Vagina (tissue), 2 donors: ENCODE results near the gene GNE.

Experiments used
- POLR2A ChIP-seq, 2 donors: fragments of 450-650 bp; IDR thresholded peaks; one replicate each; pipeline ENCODE4 v1.6.1; 2017; ENCODE audit warnings: antibody characterized with exemption in 2 of 2, mild to moderate bottlenecking in 2 of 2, moderate library complexity in 2 of 2
- TF ChIP-seq, protein P1 (sequence below), 3 experiments: fragments of 450-650 bp in 2 of 3; fragments of 200-600 bp in 1 of 3; sonication (generic) in 1 of 3; IDR thresholded peaks; one replicate each; pipeline ENCODE4 v1.5.1; 2017 to 2019; ENCODE audit warnings: antibody characterized with exemption in 3 of 3, mild to moderate bottlenecking in 2 of 3, moderate library complexity in 2 of 3

DNA sequence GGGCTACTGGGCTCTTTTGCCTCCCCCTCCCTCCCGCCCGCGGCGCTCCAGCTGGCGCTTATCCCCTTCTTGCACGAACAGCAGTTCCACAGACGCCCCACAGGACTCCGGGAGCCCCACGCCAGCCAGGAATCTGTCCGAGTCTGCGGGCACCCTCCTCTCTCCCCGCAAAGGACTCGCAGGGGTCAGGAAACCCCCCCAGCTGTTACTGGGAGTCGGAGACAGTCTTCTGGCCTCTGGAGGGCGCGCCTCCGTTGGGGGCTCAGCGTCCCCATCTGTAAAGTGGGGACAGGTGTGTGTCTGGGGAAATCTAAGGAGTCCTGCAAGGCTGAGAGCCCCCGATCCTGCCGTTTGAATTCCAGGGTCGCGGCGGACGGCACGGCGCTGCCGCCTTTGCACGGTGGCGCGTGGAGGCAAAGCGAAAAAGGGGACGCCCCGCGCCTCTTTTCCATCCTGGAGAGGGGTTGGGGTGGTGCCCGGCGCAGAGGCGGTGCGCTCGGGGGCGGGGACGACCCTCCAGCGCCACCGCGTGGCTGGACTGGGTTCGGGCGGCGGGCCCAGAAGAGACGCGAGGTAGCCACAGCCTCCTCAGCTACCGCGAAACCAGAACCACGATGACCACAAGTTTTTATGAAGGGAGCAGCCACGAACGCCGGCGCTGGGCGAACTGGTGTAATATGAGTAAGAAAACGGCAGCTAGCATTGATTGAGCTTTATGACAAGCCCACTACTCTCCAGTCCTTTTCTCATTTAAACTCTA, 91.9 kb downstream of the GNE start:
- TF ChIP-seq, protein P1, sequence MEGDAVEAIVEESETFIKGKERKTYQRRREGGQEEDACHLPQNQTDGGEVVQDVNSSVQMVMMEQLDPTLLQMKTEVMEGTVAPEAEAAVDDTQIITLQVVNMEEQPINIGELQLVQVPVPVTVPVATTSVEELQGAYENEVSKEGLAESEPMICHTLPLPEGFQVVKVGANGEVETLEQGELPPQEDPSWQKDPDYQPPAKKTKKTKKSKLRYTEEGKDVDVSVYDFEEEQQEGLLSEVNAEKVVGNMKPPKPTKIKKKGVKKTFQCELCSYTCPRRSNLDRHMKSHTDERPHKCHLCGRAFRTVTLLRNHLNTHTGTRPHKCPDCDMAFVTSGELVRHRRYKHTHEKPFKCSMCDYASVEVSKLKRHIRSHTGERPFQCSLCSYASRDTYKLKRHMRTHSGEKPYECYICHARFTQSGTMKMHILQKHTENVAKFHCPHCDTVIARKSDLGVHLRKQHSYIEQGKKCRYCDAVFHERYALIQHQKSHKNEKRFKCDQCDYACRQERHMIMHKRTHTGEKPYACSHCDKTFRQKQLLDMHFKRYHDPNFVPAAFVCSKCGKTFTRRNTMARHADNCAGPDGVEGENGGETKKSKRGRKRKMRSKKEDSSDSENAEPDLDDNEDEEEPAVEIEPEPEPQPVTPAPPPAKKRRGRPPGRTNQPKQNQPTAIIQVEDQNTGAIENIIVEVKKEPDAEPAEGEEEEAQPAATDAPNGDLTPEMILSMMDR (IDR thresholded peaks at IDR 0.05) = peak; percentile 71 to 91 (median 84)
- TF ChIP-seq POLR2A (IDR thresholded peaks at IDR 0.05) = no peak
